SK-N-SH (cell line): Measurements from ENCODE around the gene C9orf50.

Experiments used
- CHD2 ChIP-seq: fragments of 150-350 bp; IDR thresholded peaks from 2 replicates; pipeline ENCODE4 v1.6.1; 2018; ENCODE audit warnings: low read length; ENCODE audit not compliant: partially characterized antibody
- EP300 ChIP-seq, 2 experiments: IDR thresholded peaks; 2 replicates each; pipeline versions ENCODE4 v1.4.0 to v1.6.1; 2012; ENCODE audit warnings: borderline replicate concordance in 1 of 2, low read depth in 1 of 2, low read length in 1 of 2
- GABPA ChIP-seq: IDR thresholded peaks from 2 replicates; pipeline ENCODE4 v1.4.0; 2012; ENCODE audit warnings: low read depth, mild to moderate bottlenecking
- JUND ChIP-seq: IDR thresholded peaks from 2 replicates; pipeline ENCODE4 v1.4.0; 2012
- POLR2AphosphoS5 ChIP-seq: IDR thresholded peaks from 2 replicates; pipeline ENCODE4 v1.6.1; 2012; ENCODE audit warnings: low read depth, low read length
- RAD21 ChIP-seq: IDR thresholded peaks from 2 replicates; pipeline ENCODE4 v1.6.1; 2012; ENCODE audit warnings: mild to moderate bottlenecking, low read length
- RCOR1 ChIP-seq: fragments of 150-350 bp; IDR thresholded peaks from 2 replicates; pipeline ENCODE4 v1.6.1; 2017; ENCODE audit warnings: antibody characterized with exemption, low read length
- RXRA ChIP-seq: IDR thresholded peaks from 2 replicates; pipeline ENCODE4 v1.4.0; 2012; ENCODE audit warnings: low read depth, mild to moderate bottlenecking, borderline replicate concordance
- TAF1 ChIP-seq: IDR thresholded peaks from 2 replicates; pipeline ENCODE4 v1.6.1; 2012; ENCODE audit warnings: low read depth, mild to moderate bottlenecking, low read length, moderate library complexity, borderline replicate concordance
- TCF12 ChIP-seq: IDR thresholded peaks from 2 replicates; pipeline ENCODE4 v1.4.0; 2012
- TEAD4 ChIP-seq: IDR thresholded peaks from 2 replicates; pipeline ENCODE4 v1.4.0; 2012; ENCODE audit warnings: mild to moderate bottlenecking, borderline replicate concordance; ENCODE audit not compliant: insufficient read depth
- TF ChIP-seq, protein P1 (sequence below): fragments of 200-600 bp; sonication (generic); IDR thresholded peaks from 2 replicates; pipeline ENCODE4 v1.6.1; 2017; ENCODE audit warnings: antibody characterized with exemption, mild to moderate bottlenecking, moderate library complexity
- TF ChIP-seq, protein P2 (sequence below): IDR thresholded peaks from 2 replicates; pipeline ENCODE4 v1.4.0; 2012; ENCODE audit warnings: low read depth, borderline replicate concordance

DNA sequence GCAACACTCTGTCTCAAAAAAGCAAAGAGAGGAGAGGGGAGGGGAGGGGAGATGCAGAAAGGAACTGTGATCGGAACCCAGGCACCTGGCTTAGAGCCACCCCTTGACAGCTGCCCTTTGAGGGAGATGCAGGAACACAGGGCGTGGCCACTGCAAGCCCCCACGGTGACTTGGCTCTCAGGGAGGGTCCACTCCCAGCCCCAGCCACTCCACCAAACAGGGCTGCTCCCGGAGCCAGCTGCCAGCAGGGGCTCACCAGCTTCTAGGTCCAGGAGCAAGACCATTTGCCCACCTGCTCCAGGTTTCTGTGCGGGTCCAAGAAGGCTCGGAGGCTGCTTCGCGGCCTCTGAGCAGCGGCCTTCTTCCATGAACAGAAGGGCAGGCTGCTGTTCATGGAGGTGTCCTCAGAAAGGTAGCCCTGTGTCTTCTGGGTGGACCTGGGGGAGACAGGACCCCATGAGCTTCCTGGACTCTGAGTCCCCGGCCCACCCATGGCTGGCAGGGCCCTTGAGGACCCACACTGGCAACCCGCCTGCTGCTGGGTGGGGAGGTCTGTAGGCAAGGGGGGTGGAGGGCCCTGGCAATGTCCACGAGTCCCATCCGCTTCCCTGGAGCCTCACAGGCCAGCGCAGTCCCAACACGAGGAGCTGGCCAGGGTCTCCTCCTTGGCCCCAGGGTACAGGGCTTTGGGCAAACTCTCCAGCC is 7.9 kb downstream of the C9orf50 start:
- TF ChIP-seq TEAD4 (no peak), TCF12 (no peak), RCOR1 (no peak), JUND (no peak), TAF1 (no peak), RAD21 (no peak), RXRA (no peak), EP300 (IDR thresholded peaks at IDR 0.05; ENCODE audit: borderline replicate concordance in 1 of 2, low read depth in 1 of 2, low read length in 1 of 2) (no peak), POLR2AphosphoS5 (no peak), GABPA (no peak), CHD2 (no peak)
- TF ChIP-seq, protein P1, sequence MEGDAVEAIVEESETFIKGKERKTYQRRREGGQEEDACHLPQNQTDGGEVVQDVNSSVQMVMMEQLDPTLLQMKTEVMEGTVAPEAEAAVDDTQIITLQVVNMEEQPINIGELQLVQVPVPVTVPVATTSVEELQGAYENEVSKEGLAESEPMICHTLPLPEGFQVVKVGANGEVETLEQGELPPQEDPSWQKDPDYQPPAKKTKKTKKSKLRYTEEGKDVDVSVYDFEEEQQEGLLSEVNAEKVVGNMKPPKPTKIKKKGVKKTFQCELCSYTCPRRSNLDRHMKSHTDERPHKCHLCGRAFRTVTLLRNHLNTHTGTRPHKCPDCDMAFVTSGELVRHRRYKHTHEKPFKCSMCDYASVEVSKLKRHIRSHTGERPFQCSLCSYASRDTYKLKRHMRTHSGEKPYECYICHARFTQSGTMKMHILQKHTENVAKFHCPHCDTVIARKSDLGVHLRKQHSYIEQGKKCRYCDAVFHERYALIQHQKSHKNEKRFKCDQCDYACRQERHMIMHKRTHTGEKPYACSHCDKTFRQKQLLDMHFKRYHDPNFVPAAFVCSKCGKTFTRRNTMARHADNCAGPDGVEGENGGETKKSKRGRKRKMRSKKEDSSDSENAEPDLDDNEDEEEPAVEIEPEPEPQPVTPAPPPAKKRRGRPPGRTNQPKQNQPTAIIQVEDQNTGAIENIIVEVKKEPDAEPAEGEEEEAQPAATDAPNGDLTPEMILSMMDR: no peak
- TF ChIP-seq, protein P2, sequence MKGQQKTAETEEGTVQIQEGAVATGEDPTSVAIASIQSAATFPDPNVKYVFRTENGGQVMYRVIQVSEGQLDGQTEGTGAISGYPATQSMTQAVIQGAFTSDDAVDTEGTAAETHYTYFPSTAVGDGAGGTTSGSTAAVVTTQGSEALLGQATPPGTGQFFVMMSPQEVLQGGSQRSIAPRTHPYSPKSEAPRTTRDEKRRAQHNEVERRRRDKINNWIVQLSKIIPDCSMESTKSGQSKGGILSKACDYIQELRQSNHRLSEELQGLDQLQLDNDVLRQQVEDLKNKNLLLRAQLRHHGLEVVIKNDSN: no peak
